WTC11 (cell line): Measurements from ENCODE around the gene TMEM63C.

Experiments
- ATF3 ChIP-seq: sonication (generic); formaldehyde crosslinking; conservative IDR thresholded peaks from 2 replicates; pipeline ENCODE4 v1.8.1; 2022; ENCODE audit warnings: mild to moderate bottlenecking, missing genetic modification reagents
- CREM ChIP-seq: sonication (generic); formaldehyde crosslinking; IDR thresholded peaks from 2 replicates; pipeline ENCODE4 v1.8.1; 2022; ENCODE audit warnings: mild to moderate bottlenecking, missing genetic modification reagents, moderate library complexity
- CTCF ChIP-seq: fragments of 200-600 bp; IDR thresholded peaks from 2 replicates; pipeline ENCODE4 v1.8.0; 2022; ENCODE audit warnings: antibody characterized with exemption
- E2F4 ChIP-seq: sonication (generic); formaldehyde crosslinking; IDR thresholded peaks from 2 replicates; pipeline ENCODE4 v1.8.1; 2022; ENCODE audit warnings: low read depth, mild to moderate bottlenecking, moderate library complexity, missing genetic modification reagents, borderline replicate concordance
- ELF4 ChIP-seq: sonication (generic); formaldehyde crosslinking; IDR thresholded peaks from 2 replicates; pipeline ENCODE4 v1.8.1; 2022; ENCODE audit warnings: low read depth, mild to moderate bottlenecking, moderate library complexity, missing genetic modification reagents
- ESRRA ChIP-seq: sonication (generic); formaldehyde crosslinking; IDR thresholded peaks from 2 replicates; pipeline ENCODE4 v1.8.1; 2022; ENCODE audit warnings: mild to moderate bottlenecking, missing genetic modification reagents, borderline replicate concordance
- ETV6 ChIP-seq: sonication (generic); formaldehyde crosslinking; IDR thresholded peaks from 2 replicates; pipeline ENCODE4 v1.8.1; 2022; ENCODE audit warnings: mild to moderate bottlenecking, missing genetic modification reagents
- HMGXB4 ChIP-seq: sonication (generic); formaldehyde crosslinking; IDR thresholded peaks from 2 replicates; pipeline ENCODE4 v1.8.1; 2023; ENCODE audit warnings: mild to moderate bottlenecking, moderate library complexity, missing genetic modification reagents
- JUN ChIP-seq: sonication (generic); formaldehyde crosslinking; IDR thresholded peaks from 2 replicates; pipeline ENCODE4 v1.8.0; 2023; ENCODE audit warnings: mild to moderate bottlenecking, missing genetic modification reagents
- NFYB ChIP-seq: sonication (generic); formaldehyde crosslinking; conservative IDR thresholded peaks from 2 replicates; pipeline ENCODE4 v1.8.0; 2022; ENCODE audit warnings: low read depth, missing genetic modification reagents
- SP1 ChIP-seq: sonication (generic); formaldehyde crosslinking; conservative IDR thresholded peaks from 2 replicates; pipeline ENCODE4 v1.8.1; 2022; ENCODE audit warnings: missing genetic modification reagents
- TP53 ChIP-seq: sonication (generic); formaldehyde crosslinking; IDR thresholded peaks from 2 replicates; pipeline ENCODE4 v1.8.1; 2023; ENCODE audit warnings: mild to moderate bottlenecking, missing genetic modification reagents
- ZNF317 ChIP-seq: sonication (generic); formaldehyde crosslinking; IDR thresholded peaks from 2 replicates; pipeline ENCODE4 v1.8.1; 2023; ENCODE audit warnings: low read depth, mild to moderate bottlenecking, moderate library complexity, missing genetic modification reagents, borderline replicate concordance
- ZNF512 ChIP-seq: sonication (generic); formaldehyde crosslinking; IDR thresholded peaks from 2 replicates; pipeline ENCODE4 v1.8.1; 2022; ENCODE audit warnings: missing genetic modification reagents, borderline replicate concordance

GRCh38 chr14:77271113-77271710 lies 89.6 kb downstream of the TMEM63C start, which contains the start of gene NGB:
- TF ChIP-seq CTCF (no peak), ESRRA (CRISPR knock-in tag) (no peak), ELF4 (CRISPR knock-in tag) (no peak), ATF3 (no peak), HMGXB4 (CRISPR knock-in tag) (0 out of 2 replicates have a peak, but pooled peaks have one; percentile 5), E2F4 (CRISPR knock-in tag) (no peak), CREM (CRISPR knock-in tag) (no peak), ETV6 (CRISPR knock-in tag) (no peak; the same call in 1 of the 2 replicates), ZNF317 (CRISPR knock-in tag) (no peak), JUN (CRISPR knock-in tag) (no peak), TP53 (CRISPR knock-in tag) (no peak), ZNF512 (CRISPR knock-in tag) (no peak), NFYB (CRISPR knock-in tag) (no peak), SP1 (CRISPR knock-in tag) (no peak)
